ENCODE data around the gene PLK2. TPM values are rescaled to one million over a fixed set of nuclear protein-coding genes. Genes with fewer than 3 reads are reported as not detected.

The PLK2 gene
- total and polyA plus RNA-seq, 4 donors, result 20.1 to 363 (median 40.9) TPM

DNA sequence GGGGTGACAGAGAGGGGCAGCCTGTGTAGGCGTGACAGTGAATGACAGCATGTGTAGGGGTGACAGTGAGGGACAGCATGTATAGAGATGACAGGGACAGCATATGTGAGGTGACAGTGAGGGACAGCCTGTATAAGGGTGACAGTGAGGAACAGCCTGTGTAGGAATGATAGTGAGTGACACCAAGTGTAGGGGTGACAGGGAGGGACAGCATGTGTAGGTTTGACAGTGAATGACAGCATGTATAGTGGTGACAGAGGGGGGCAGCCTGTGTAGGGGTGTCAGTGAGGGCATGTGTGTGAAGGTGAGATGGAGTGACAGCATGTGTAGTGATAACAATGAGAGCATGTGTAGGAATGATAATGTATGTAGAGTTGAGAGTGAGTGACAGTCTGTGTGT is 22.6 kb upstream of the PLK2 start:
- ATAC-seq (ENCODE audit: insufficient read depth, low FRiP score), result no peak
- no peak for DNase-seq
- H3K4me3 ChIP-seq, result no peak overlapping the region
- no peaks in the 10 kb centered on the region for H3K36me3 ChIP-seq (ENCODE audit: control insufficient read depth in 4 of 4, insufficient read depth in 4 of 4, low read length in 4 of 4)
- peaks cover 0 to 5% (median under 1%) of the 10 kb centered on the region in 4 donors for H3K9me3 ChIP-seq (ENCODE audit: control insufficient read depth in 4 of 4, insufficient read depth in 3 of 4, low read length in 3 of 4)
- H3K9ac ChIP-seq (ENCODE audit: insufficient read depth in 1 of 2, low read length in 2 of 2), result no peak overlapping the region
- 94 to 96% methylated on average over 1 of the region's 1 CpG for WGBS, 2 donors
- peaks cover 0 to 4% (median 0%) of the 10 kb centered on the region in 5 donors for H3K4me1 ChIP-seq (ENCODE audit: control insufficient read depth in 5 of 5, insufficient read depth in 5 of 5, low read length in 5 of 5)
- H3K27me3 ChIP-seq (ENCODE audit: control insufficient read depth in 3 of 3, insufficient read depth in 3 of 3, low read length in 2 of 3), result no peaks in the 10 kb centered on the region
- H3K27ac ChIP-seq (ENCODE audit: low read depth in 1 of 2, low read length in 1 of 2), result no peak overlapping the region
- TF ChIP-seq, protein P1, sequence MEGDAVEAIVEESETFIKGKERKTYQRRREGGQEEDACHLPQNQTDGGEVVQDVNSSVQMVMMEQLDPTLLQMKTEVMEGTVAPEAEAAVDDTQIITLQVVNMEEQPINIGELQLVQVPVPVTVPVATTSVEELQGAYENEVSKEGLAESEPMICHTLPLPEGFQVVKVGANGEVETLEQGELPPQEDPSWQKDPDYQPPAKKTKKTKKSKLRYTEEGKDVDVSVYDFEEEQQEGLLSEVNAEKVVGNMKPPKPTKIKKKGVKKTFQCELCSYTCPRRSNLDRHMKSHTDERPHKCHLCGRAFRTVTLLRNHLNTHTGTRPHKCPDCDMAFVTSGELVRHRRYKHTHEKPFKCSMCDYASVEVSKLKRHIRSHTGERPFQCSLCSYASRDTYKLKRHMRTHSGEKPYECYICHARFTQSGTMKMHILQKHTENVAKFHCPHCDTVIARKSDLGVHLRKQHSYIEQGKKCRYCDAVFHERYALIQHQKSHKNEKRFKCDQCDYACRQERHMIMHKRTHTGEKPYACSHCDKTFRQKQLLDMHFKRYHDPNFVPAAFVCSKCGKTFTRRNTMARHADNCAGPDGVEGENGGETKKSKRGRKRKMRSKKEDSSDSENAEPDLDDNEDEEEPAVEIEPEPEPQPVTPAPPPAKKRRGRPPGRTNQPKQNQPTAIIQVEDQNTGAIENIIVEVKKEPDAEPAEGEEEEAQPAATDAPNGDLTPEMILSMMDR (IDR thresholded peaks at IDR 0.05; ENCODE audit: control extremely low read depth, extremely low read depth), result no peak

DNA sequence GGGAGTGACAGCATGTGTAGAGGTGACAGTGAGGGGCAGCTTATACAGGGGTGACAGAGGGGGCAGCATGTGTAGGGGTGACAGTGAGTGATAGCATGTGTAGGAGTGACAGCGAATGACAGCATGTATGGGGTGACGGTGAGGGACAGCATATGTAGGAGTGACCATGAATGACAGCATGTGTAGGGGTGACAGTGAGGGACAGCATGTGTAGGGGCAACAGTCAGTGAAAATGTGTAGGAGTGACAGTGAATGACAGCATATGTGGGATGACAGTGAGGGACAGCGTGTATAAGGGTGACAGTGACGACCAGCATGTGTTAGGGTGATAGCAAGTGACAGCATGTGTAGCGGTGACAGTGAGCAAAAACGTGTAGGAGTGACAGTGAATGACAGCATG is 21.9 kb upstream of the PLK2 start:
- no peaks in the 10 kb centered on the region for H3K36me3 ChIP-seq (ENCODE audit: control insufficient read depth in 4 of 4, insufficient read depth in 4 of 4, low read length in 4 of 4)
- H3K27me3 ChIP-seq (ENCODE audit: control insufficient read depth in 3 of 3, insufficient read depth in 3 of 3, low read length in 2 of 3), result no peaks in the 10 kb centered on the region
- TF ChIP-seq, protein P1 (IDR thresholded peaks at IDR 0.05; ENCODE audit: control extremely low read depth, extremely low read depth), result no peak
- peaks cover 0 to 5% (median under 1%) of the 10 kb centered on the region in 4 donors for H3K9me3 ChIP-seq (ENCODE audit: control insufficient read depth in 4 of 4, insufficient read depth in 3 of 4, low read length in 3 of 4)
- peaks cover 0 to 6% (median 0%) of the 10 kb centered on the region in 5 donors for H3K4me1 ChIP-seq (ENCODE audit: control insufficient read depth in 5 of 5, insufficient read depth in 5 of 5, low read length in 5 of 5)
- ATAC-seq (ENCODE audit: insufficient read depth, low FRiP score), result no peak
- no peak overlapping the region for H3K4me3 ChIP-seq
- DNase-seq, result peak in 1 of 3 donors; percentile 40
- no peak overlapping the region for H3K27ac ChIP-seq (ENCODE audit: low read depth in 1 of 2, low read length in 1 of 2)
- H3K9ac ChIP-seq (ENCODE audit: insufficient read depth in 1 of 2, low read length in 2 of 2), result no peak overlapping the region
- WGBS, 2 donors, result 81 to 88% methylated on average over 6 of the region's 6 CpGs

DNA sequence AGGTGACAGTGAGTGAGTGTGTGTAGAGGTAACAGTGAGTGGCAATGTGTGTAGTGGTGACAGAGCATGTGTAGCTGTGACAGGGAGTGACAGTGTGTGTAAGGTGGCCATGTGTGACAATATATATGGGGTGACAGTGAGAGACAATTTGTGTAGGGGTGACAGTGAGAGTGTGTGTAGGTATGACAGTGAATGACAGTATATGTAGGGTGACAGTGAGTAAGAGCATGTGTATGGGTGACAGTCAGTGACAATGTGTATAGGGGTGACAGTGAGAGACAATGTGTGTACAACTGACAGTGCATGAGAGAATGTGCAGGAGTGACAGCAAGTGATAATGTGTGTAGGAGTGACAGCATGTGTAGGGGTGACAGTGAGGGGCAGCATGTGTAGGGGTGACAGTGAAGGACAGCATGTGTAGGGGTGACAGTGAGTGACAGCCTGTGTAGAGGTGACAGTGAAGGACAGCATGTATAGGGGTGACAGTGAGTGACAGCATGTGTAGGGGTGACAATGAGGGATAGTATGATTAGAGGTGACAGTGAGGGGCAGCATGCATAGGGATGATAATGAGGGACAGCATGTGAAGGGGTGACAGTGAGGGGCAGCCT is 21.3 kb upstream of the PLK2 start:
- peaks cover 0 to 6% (median 0%) of the 10 kb centered on the region in 5 donors for H3K4me1 ChIP-seq (ENCODE audit: control insufficient read depth in 5 of 5, insufficient read depth in 5 of 5, low read length in 5 of 5)
- no peak overlapping the region for H3K4me3 ChIP-seq
- no peaks in the 10 kb centered on the region for H3K36me3 ChIP-seq (ENCODE audit: control insufficient read depth in 4 of 4, insufficient read depth in 4 of 4, low read length in 4 of 4)
- peaks cover 0 to 5% (median under 1%) of the 10 kb centered on the region in 4 donors for H3K9me3 ChIP-seq (ENCODE audit: control insufficient read depth in 4 of 4, insufficient read depth in 3 of 4, low read length in 3 of 4)
- H3K27ac ChIP-seq (ENCODE audit: low read depth in 1 of 2, low read length in 1 of 2), result no peak overlapping the region
- ATAC-seq (ENCODE audit: insufficient read depth, low FRiP score), result no peak
- no peak overlapping the region for H3K9ac ChIP-seq (ENCODE audit: insufficient read depth in 1 of 2, low read length in 2 of 2)
- H3K27me3 ChIP-seq (ENCODE audit: control insufficient read depth in 3 of 3, insufficient read depth in 3 of 3, low read length in 2 of 3), result no peaks in the 10 kb centered on the region
- no peak for DNase-seq
- TF ChIP-seq, protein P1 (IDR thresholded peaks at IDR 0.05; ENCODE audit: control extremely low read depth, extremely low read depth), result no peak
